ENCODE results near the gene MAP3K2.

DNA sequence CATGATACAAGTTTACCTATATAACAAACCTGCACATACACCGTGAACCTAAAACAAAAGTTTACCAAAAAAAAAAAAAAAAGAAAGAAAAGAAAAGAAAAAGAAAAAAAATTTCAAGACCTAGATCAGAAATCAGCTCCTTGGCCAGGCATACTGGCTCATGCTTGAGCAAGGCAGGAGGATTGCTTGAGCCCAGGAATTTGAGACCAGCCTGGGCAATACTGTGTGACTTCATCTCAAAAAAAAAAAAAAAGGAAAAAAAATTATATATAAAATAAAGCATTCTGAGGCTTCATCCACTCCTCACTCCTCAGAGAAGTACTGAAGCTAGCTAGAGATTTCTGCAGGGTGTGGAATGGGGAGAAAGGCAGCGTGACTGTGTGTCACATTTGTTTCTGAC is 18.7 kb upstream of the MAP3K2 start:
- no peak for TF ChIP-seq NFRKB (IDR thresholded peaks at IDR 0.05)
- no peak for TF ChIP-seq BHLHE40 (IDR thresholded peaks at IDR 0.05; ENCODE audit: borderline replicate concordance)
- TF ChIP-seq, protein P1, sequence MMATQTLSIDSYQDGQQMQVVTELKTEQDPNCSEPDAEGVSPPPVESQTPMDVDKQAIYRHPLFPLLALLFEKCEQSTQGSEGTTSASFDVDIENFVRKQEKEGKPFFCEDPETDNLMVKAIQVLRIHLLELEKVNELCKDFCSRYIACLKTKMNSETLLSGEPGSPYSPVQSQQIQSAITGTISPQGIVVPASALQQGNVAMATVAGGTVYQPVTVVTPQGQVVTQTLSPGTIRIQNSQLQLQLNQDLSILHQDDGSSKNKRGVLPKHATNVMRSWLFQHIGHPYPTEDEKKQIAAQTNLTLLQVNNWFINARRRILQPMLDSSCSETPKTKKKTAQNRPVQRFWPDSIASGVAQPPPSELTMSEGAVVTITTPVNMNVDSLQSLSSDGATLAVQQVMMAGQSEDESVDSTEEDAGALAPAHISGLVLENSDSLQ (IDR thresholded peaks at IDR 0.05), result no peak
- TF ChIP-seq FOXA1 (IDR thresholded peaks at IDR 0.05), result no peak
- TF ChIP-seq FOXK2 (IDR thresholded peaks at IDR 0.05), result no peak
- no peak for TF ChIP-seq SP1 (IDR thresholded peaks at IDR 0.05)
- no peak for TF ChIP-seq FOXM1 (IDR thresholded peaks at IDR 0.05; ENCODE audit: borderline replicate concordance)
- no peak for TF ChIP-seq ELF4 (IDR thresholded peaks at IDR 0.05)
- TF ChIP-seq ARNT (IDR thresholded peaks at IDR 0.05), result no peak
- no peak for TF ChIP-seq CTBP1 (IDR thresholded peaks at IDR 0.05; ENCODE audit: borderline replicate concordance)
- no peak for TF ChIP-seq HDGF (IDR thresholded peaks at IDR 0.05; ENCODE audit: borderline replicate concordance)

Measured in HEK293T (cell line).